Panc1 (cell line): ENCODE results near the gene ENPP6. TPM values are rescaled to one million over a fixed set of nuclear protein-coding genes. Genes with fewer than 3 reads are reported as not detected.

ENCODE experiments used
- ATAC-seq: fragments of 200-7000 bp; cut with Tn5 transposase; 2 replicates; pipeline ENCODE4 v1.9.1; 2020; ENCODE audit warnings: mild to moderate bottlenecking, moderate library complexity
- BruUV-seq: library from RNA; stranded (reverse); fragments of 400-500 nt; replicated peaks from 2 replicates; lab custom pipeline; 2021; lab: Mats Ljungman, UMichigan
- CTCF ChIA-PET: fragments of 300-600 bp; sonication (Branson Sonifier 250); formaldehyde crosslinking; loops from one replicate; lab custom pipeline; 2022; ENCODE audit warnings: antibody characterized with exemption; lab: Charles Lee
- POLR2A ChIA-PET: fragments of 300-600 bp; sonication (Branson Sonifier 250); formaldehyde crosslinking; loops from one replicate; lab custom pipeline; 2022; ENCODE audit warnings: antibody characterized with exemption; lab: Charles Lee
- DNase-seq: peaks from one replicate; pipeline ENCODE4 v3.0.0-alpha.2; 2010; ENCODE audit warnings: low read depth, low spot score
- H3K27ac ChIP-seq: 2 replicates; pipeline ENCODE4 v1.5.1; 2011; ENCODE audit warnings: mild to moderate bottlenecking, low read length, inconsistent platforms
- H3K27me3 ChIP-seq: fragments of 200-500 bp; sonication (Bioruptor generic); 2 replicates; pipeline ENCODE4 v1.6.0; 2014; ENCODE audit warnings: low read length, inconsistent platforms; ENCODE audit not compliant: control insufficient read depth, insufficient read depth
- H3K36me3 ChIP-seq: fragments of 200-500 bp; sonication (Bioruptor generic); 2 replicates; pipeline ENCODE4 v1.5.1; 2014; ENCODE audit warnings: inconsistent platforms, mild to moderate bottlenecking, low read length, moderate library complexity; ENCODE audit not compliant: control insufficient read depth, insufficient read depth
- H3K4me1 ChIP-seq: 2 replicates; pipeline ENCODE4 v1.5.1; 2011; ENCODE audit warnings: inconsistent platforms, mild to moderate bottlenecking, low read length, moderate library complexity; ENCODE audit not compliant: control insufficient read depth, insufficient read depth
- H3K4me3 ChIP-seq, 2 experiments: 2 replicates each; pipeline ENCODE4 v1.5.1; 2011 to 2012; ENCODE audit warnings: low read depth in 2 of 2, low read length in 2 of 2, mild to moderate bottlenecking in 2 of 2, inconsistent platforms in 1 of 2, moderate library complexity in 1 of 2
- H3K9me3 ChIP-seq: fragments of 200-500 bp; sonication (Bioruptor generic); 2 replicates; pipeline ENCODE4 v1.5.1; 2014; ENCODE audit warnings: low read depth, mild to moderate bottlenecking, inconsistent platforms, low read length, moderate library complexity; ENCODE audit not compliant: control insufficient read depth, insufficient read depth
- CTCF ChIP-seq: fragments of 450-650 bp; IDR thresholded peaks from 2 replicates; pipeline ENCODE4 v1.5.1; 2017; ENCODE audit warnings: mild to moderate bottlenecking
- POLR2AphosphoS5 ChIP-seq: IDR thresholded peaks from 2 replicates; pipeline ENCODE4 v1.6.1; 2012; ENCODE audit warnings: mild to moderate bottlenecking, low read depth, low read length, moderate library complexity
- REST ChIP-seq, 2 experiments: IDR thresholded peaks; 2 replicates each; pipeline ENCODE4 v1.6.1; 2011 to 2012; ENCODE audit warnings: low read depth in 2 of 2, control low read depth in 1 of 2, low read length in 1 of 2, mild to moderate bottlenecking in 1 of 2, moderate library complexity in 1 of 2; ENCODE audit not compliant: insufficient read depth in 1 of 2
- SIN3A ChIP-seq: IDR thresholded peaks from 2 replicates; pipeline ENCODE4 v1.6.1; 2012; ENCODE audit warnings: low read depth, mild to moderate bottlenecking, low read length, moderate library complexity, borderline replicate concordance; ENCODE audit not compliant: insufficient read depth
- TCF7L2 ChIP-seq: IDR thresholded peaks from 2 replicates; pipeline ENCODE4 v1.6.1; 2011; ENCODE audit warnings: mild to moderate bottlenecking, low read depth, low read length, inconsistent platforms
- in situ Hi-C: cut with HindIII; loops from 2 replicates; pipeline ENCODE4 v1.10.0; 2016; ENCODE audit warnings: low sequenced_read_pairs, low pct_unique_long_range_greater_than_20kb
- intact Hi-C: fragments of 100-400 bp; cut with micrococcal nuclease; formaldehyde crosslinking; loops from one replicate; pipeline ENCODE4 v1.10.0; 2022; ENCODE audit not compliant: unreplicated experiment
- total RNA-seq: library from RNA; stranded (reverse); gene quantifications from one replicate; pipeline ENCODE4 v1.2.1, GENCODE V29; 2021; ENCODE audit not compliant: unreplicated experiment

The ENPP6 gene
- total RNA-seq, 1 experiment from 2014 or later: not detected

DNA sequence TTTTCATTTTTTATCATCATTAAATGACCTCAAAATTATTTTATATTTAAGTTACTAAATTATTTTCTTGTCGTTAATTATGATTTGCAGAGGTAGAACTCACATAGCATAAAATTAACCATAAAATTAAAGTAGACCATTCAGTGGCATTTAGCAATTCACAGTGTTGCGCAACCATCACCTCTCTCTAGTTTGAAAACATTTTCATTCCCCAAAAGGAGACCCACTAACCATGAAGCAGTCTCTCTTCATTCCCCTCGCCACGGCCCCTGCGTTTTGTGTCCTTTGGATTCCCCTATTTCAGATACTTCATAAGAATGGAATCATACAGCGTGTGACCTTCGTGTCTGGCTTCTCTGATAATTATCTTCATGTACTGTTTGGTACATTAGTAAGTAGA, 154.9 kb downstream of the ENPP6 start:
- no TSS peak for BruUV-seq
- Histone ChIP-seq H3K36me3 (no peaks in the 10 kb centered on the region), H3K9me3 (no peaks in the 10 kb centered on the region), H3K4me1 (no peaks in the 10 kb centered on the region), H3K27me3 (0 out of 2 replicates have a peak, but pooled peaks cover 2% of the 10 kb centered on the region), H3K4me3 (no peak overlapping the region), H3K27ac (no peak overlapping the region)
- no peak for ATAC-seq
- no peak for TF ChIP-seq SIN3A
- TF ChIP-seq TCF7L2: no peak
- TF ChIP-seq POLR2AphosphoS5: no peak
- no peak for TF ChIP-seq CTCF
- no peak for TF ChIP-seq REST (IDR thresholded peaks at IDR 0.05; ENCODE audit: insufficient read depth in 1 of 2, low read depth in 2 of 2, low read length in 1 of 2)
- ChIA-PET POLR2A (no interaction called here), CTCF (no interaction called here)
- in situ Hi-C loops: no loop called here
- DNase-seq: no peak
- intact Hi-C loops: no loop called here

- intact Hi-C loops (no loop called here), in situ Hi-C loops (no loop called here)
- H3K27ac ChIP-seq: no peak overlapping the region
- DNase-seq: no peak
- no peaks in the 10 kb centered on the region for H3K9me3 ChIP-seq
- H3K36me3 ChIP-seq: no peaks in the 10 kb centered on the region
- no TSS peak for BruUV-seq
- H3K4me1 ChIP-seq: no peaks in the 10 kb centered on the region
- CTCF ChIA-PET: interaction anchor here (0.6 kb wide), 1 partner anchor 12 kb away, joined by 3 read pairs; no protein-coding TSS in a partner anchor
- H3K4me3 ChIP-seq: no peak overlapping the region
- ATAC-seq: no peak
- H3K27me3 ChIP-seq: no peaks in the 10 kb centered on the region
- POLR2A ChIA-PET: no interaction called here
- TF ChIP-seq SIN3A: no peak
Observed at GRCh38 chr4:184061582-184061981, 156.1 kb downstream of the ENPP6 start.

- Histone ChIP-seq H3K27ac (no peak overlapping the region), H3K4me1 (no peaks in the 10 kb centered on the region), H3K4me3 (no peak overlapping the region), H3K9me3 (no peaks in the 10 kb centered on the region), H3K27me3 (no peaks in the 10 kb centered on the region), H3K36me3 (no peaks in the 10 kb centered on the region)
- no TSS peak for BruUV-seq
- CTCF ChIA-PET: no interaction called here
- intact Hi-C loops: no loop called here
- DNase-seq (no peak), ATAC-seq (no peak)
- POLR2A ChIA-PET: no interaction called here
- TF ChIP-seq TCF7L2: no peak
- TF ChIP-seq CTCF: no peak
- no peak for TF ChIP-seq REST (IDR thresholded peaks at IDR 0.05; ENCODE audit: insufficient read depth in 1 of 2, low read depth in 2 of 2, low read length in 1 of 2)
- no peak for TF ChIP-seq POLR2AphosphoS5
- TF ChIP-seq SIN3A: no peak
- in situ Hi-C loops: no loop called here
Observed at GRCh38 chr4:184059099-184059498, 158.6 kb downstream of the ENPP6 start.
